Endometrial microvascular endothelial cells (primary cell): ENCODE measurements around the gene ANKMY1. TPM values are rescaled to one million over a fixed set of nuclear protein-coding genes. Genes with fewer than 3 reads are reported as not detected.

Experiments used
- in situ Hi-C: cut with HindIII; loops from 2 replicates; pipeline ENCODE4 v1.10.0; 2017; ENCODE audit warnings: low sequenced_read_pairs, low pct_unique_long_range_greater_than_20kb; ENCODE audit errors: inconsistent ontology term
- total RNA-seq: library from RNA; depleted of rRNA; stranded (reverse); fragments of >200 nt; gene quantifications from one replicate; pipeline ENCODE4 v1.2.3, GENCODE V29; 2015; ENCODE audit errors: inconsistent ontology term

ANKMY1 gene
- total RNA-seq, 1 donor from 2014 or later = 3.0 TPM

DNA sequence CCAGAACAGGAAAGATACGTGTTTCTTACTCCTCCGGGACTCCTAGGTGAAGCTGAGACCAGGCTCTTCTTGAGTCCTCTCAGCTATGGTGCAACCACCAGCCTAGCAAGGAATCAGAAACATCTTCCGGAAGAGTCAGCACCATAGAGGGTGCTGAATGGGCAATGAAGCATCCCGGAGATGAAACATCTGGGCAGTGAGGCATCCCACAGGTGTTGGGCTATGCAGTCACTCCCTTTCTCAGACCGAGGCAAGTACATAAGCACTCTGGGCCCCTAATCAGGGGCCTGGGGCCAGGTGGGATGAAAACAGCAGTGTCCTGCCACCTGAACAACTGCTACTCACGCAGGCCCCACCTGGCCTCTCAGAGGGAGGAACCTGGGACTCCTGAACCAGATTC lies 27.3 kb upstream of the ANKMY1 start:
- in situ Hi-C loops = no loop called here

DNA sequence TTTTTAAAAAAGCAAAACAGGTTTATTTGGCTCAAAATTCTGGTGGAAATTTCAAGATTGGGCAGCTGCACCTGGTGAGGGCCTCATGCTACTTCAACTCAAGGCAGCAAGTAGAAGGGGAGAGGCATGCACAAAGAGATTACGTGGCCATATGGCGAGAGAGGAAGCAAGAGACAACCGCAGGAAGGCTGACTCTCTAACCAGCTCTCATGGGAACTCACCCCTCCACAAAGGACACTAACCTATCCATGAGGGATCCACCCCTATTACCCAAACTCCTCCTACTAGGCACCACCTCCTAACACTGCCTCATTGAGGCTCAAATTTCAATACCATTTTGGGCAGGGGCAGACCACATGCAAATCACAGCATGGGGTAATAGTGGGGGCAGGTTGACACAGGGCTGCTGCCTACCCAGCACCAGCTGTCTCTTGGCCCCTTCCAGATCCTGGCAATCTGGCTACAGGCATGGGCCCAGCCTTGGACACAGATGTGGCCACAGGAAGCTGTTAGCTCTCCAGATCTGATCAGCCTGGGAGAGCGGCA lies 26.8 kb upstream of the ANKMY1 start:
- in situ Hi-C loops = no loop called here

- in situ Hi-C loops = no loop called here
Observed at GRCh38 chr2:240583774-240584173, 26.0 kb upstream of the ANKMY1 start.

DNA sequence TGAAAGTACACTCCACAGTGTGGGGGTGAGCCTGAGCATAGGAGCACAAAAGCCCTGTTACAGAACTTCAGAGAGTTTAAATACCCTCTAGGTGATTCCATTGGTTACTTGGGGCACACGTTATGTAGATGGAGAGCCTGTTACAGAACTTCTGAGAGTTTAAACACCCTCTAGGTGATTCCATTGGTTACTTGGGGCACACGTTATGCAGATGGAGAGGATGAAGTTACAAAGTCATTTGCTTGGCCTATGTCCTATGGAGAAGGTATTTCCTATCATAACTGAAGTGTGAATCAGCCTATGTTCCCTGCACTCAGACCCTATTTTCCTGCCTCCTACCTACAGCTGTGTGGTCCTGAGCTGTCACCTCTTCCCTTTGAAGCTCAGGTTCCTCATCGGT lies 25.0 kb upstream of the ANKMY1 start:
- in situ Hi-C loops = no loop called here

DNA sequence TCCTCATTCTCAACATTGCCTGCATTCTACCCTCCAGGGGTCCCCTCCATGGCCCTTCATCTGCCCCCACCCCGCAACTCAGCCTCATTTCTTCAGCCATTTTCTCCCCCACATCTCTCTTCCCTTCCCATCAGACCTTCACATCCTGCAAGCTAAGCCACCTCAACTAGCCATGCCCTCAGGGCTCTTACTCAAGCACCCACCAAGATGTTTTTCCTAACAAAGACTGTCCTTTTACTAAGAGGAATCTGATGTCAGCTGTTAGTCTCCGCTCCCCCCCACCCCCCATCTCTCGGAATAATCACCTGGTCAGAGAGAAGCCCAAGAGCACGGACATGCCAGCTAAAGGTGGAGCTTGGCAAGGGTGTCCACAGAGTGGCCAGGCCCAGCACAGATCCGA lies 24.0 kb upstream of the ANKMY1 start:
- in situ Hi-C loops = no loop called here

GRCh38 chr2:240579771-240580614 lies 22.2 kb upstream of the ANKMY1 start:
- in situ Hi-C loops = no loop called here

- in situ Hi-C loops = no loop called here
Observed at GRCh38 chr2:240579071-240579762, 21.4 kb upstream of the ANKMY1 start.

GRCh38 chr2:240578488-240578887 lies 20.7 kb upstream of the ANKMY1 start:
- in situ Hi-C loops = no loop called here

GRCh38 chr2:240578110-240578450 lies 20.3 kb upstream of the ANKMY1 start:
- in situ Hi-C loops = no loop called here

DNA sequence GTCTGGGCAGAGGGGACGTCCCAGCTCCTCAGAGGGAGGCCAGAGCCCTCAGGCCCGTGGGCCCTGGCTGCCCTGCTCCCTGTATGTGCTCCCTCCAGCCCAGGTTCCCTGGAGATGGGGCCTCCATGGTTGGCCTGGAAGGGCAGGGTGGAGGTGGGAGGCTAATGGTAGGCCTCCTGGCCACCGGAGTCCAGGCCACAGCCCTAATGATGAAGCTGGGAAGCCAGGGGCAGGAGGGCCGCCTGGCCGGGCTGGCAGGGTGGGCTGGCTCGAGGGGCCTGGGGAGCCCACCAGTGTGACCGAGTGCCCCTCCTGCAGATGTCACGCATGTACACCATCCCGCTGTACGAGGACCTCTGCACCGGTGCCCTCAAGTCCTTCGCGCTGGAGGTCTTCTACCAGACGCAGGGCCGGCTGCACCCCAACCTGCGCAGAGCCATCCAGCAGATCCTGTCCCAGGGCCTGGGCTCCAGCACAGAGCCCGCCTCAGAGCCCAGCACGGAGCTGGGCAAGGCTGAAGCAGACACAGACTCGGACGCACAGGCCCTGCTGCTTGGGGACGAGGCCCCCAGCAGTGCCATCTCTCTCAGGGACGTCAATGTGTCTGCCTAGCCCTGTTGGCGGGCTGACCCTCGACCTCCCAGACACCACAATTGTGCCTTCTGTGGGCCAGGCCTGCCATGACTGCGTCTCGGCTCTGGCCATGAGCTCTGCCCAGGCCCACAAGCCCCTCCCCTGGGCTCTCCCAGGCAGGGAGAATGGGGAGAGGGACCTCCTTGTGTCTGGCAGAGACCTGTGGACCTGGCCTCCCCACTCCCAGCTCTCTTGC lies 19.7 kb upstream of the ANKMY1 start:
- in situ Hi-C loops = no loop called here

DNA sequence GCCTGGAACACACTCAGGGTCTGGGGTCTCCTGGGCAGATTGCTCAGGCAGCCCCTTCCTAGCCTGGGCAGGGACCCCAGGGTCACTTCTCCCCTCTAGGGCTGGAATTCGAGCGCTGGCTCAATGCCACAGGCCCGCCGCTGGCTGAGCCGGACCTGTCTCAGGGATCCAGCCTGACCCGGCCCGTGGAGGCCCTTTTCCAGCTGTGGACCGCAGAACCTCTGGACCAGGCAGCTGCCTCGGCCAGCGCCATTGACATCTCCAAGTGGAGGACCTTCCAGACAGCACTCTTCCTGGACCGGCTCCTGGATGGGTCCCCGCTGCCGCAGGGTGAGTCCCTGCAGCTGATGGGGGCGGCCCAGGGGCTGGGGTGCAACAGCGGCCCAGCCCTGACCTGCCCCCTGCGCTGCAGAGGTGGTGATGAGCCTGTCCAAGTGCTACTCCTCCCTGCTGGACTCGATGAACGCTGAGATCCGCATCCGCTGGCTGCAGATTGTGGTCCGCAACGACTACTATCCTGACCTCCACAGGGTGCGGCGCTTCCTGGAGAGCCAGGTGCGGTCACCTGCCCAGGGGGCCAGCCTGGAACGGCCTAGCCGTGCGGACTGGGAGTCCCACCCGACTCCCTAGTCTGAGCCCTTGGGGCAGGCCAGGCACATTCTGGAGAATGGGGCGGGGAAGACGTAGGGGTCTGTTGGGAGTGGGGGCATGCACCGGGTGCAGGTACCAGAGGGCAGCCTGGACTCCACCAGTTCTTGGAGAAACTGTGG lies 18.8 kb upstream of the ANKMY1 start:
- in situ Hi-C loops = no loop called here

- in situ Hi-C loops = no loop called here
Observed at GRCh38 chr2:240576036-240576435, 18.2 kb upstream of the ANKMY1 start.

DNA sequence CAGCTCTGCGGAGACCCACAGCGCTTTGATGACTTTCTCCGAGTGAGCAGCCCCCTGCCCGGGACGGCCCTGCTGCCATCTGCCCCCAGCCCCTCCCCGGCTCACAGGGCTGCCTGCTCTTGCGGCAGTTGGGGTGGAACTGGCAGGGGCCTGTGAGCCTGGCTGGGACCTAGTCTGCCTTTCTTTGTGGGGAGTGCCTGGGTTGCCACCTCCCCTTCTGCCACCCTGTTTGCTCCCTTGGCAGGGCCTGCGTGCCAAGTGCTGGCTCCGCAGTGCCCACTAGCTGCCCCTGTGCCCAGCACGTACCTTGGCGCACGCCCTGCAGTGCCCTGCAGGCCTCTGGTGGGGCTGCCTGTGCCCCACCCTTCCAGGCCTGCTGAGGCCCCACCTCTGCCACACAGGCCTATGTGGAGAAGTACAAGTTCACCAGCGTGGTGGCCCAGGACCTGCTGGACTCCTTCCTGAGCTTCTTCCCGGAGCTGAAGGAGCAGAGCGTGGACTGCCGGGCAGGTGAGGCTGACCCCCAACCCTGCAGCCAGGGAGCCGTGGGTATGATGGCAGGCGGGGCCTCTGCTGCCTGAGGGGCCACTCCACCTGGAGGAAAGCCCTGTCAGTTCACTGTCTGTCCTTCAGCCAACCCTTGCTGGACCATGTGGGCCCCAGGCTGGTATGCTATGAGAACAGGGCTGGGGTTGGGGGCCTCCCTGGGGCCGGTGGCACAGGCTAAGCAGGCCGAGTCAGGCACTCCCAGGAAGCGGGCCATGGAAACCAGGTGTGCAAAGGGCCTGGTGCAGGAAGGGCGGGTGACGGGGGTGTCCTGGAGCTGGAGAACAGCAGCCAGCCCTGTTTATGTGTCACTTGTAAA lies 17.5 kb upstream of the ANKMY1 start:
- in situ Hi-C loops = no loop called here

DNA sequence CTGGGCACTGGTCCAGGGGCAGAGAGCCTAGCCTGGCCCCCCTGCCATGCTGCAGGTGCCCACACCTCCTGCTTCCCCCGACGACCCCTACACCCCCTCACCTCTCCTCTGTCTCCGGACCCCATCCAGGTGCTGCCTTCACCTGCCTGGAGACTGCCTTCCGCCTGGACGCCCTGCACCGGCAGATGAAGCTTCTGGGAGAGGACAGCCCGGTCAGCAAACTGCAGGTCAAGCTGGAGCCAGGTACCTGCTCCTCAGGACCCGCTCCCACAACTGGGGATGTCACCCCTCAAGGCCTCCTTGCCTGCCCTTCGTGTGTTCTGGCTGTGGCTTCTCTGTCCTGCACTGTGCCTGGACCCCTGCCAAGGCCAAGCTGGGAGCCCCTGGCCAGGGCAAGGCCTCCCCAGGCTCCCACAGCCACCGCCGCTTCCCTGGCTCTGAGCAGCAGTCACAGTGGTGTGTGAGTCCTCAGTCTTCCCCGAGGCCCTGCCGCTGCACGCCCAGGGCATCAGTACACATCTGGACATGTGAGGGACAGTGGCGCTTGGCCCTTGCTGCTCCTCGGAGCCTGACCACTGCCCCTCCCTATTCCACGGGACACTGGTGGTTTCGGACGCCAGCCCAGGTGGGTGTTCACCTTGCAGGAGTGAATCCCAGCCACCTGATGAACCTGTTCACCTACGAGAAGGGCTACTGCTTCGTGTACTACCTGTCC lies 16.8 kb upstream of the ANKMY1 start:
- in situ Hi-C loops = no loop called here

DNA sequence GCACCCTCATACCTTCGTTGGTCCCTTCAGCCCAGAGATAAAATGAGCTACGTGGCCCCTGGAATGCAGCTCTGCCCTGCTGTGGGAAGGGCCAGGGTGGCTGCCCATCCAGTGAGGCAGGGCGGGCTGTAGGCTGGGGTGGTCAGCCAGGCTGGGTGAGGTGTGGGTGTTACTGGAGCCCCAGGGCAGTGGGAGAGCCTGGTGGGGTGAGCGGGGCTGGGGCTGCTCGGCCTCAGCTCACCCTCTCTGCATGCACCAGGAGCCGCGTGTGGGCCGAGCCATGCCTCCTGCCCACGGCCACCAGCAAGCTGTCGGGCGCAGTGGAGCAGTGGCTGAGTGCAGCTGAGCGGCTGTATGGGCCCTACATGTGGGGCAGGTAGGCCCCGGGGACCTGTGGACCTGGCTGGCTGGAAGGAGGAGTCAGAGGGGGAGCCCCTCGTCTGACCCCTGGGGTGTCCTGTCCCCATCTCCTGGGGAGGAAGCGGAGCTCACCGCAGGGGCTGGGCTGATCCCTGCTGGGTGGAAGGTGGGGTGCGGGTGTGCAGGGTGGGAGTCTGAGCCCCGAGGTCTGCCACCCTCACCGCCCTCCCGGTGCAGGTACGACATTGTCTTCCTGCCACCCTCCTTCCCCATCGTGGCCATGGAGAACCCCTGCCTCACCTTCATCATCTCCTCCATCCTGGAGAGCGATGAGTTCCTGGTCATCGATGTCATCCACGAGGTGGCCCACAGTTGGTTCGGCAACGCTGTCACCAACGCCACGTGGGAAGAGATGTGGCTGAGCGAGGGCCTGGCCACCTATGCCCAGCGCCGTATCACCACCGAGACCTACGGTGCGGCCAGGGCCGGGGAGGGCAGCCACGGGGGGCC lies 16.0 kb upstream of the ANKMY1 start:
- in situ Hi-C loops = no loop called here

DNA sequence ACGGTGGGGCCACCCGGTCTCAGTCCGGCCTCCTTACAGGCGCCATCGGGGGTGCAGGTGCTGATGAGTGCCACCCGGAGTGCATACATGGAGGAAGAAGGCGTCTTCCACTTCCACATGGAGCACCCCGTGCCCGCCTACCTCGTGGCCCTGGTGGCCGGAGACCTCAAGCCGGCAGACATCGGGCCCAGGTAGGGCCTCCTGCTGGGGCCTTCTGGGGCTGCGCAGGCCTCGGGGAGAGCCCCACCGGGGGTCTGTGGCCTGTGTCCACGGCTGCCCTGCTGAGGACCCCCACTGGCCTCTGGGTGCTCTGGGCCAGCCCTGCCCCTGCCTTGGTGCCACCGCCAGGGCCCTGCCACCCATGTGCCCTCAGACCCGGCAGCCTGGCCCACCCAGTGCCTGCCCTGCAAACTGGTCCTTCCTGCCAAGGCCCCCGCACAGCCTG lies 15.3 kb upstream of the ANKMY1 start:
- in situ Hi-C loops = no loop called here
